Fibroblast of the conjunctiva (primary cell): ENCODE results near the gene PCCA.
"Not testable (repeated sequence)": the region's sequence is repeated elsewhere in the genome, so short reads cannot be mapped to it uniquely, and the experiment has no call there.

Source experiments
- DNase-seq: peaks from one replicate; pipeline ENCODE4 v3.0.0-alpha.2; 2010; ENCODE audit warnings: low read depth

The PCCA gene

DNA sequence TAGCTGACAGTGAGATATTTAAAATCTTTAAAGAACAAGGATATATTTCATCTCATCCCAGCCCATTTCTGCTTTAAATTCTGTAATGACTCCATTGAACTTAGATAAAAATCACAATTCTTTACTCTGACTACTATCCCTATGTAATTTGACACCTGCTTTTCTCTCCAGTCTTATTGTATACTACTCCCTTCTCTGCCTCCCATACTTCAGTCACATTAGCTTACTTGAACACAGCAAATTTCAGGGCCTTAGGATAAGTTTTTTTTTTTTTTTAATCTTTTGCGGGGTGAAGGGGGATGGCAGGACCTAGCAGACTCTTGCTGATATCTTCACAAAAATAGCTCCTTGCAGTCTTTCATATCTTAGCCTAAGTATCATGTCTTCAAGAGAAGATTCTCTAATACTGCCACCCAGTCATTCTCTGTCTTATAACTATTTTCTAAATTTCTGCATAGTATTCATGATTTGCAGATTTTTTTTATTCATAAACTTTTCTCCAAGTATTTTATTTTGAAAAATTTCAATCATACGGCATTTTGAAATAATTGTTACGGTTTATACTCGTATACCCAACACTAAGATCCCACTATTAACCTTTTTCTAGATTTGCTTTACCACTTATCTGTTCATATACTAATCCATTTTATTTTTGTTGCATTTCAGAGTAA, 151.4 kb downstream of the PCCA start:
- DNase-seq, result no peak

GRCh38 chr13:100244431-100244830, 155.5 kb downstream of the PCCA start:
- DNase-seq, result no peak

- no peak for DNase-seq
Observed at GRCh38 chr13:100245104-100245503, 156.2 kb downstream of the PCCA start.

GRCh38 chr13:100247937-100248336, 159.0 kb downstream of the PCCA start:
- no peak for DNase-seq

DNA sequence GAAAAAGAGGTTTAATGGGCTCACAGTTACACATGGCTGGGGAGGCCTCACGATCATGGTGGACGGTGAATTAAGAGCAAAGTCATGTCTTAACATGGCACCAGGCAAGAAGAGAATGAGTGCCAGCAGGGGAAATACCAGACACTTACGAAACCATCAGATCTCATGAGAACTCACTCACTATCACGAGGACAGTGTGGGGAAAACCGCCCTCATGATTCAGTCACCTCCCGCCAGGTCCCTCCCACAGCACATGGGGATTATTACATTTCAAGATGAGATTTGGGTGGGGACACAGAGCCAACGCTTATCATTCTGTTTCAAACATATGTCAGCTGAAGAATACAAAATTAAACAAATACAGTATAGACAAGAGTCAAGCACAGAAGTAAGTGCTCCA, 165.1 kb downstream of the PCCA start:
- DNase-seq, result no peak

GRCh38 chr13:100262404-100262803, 173.5 kb downstream of the PCCA start:
- no peak for DNase-seq

GRCh38 chr13:100266026-100266425, 177.1 kb downstream of the PCCA start:
- no peak for DNase-seq

- DNase-seq, result peak; percentile 68
Observed at GRCh38 chr13:100269837-100270236, 180.9 kb downstream of the PCCA start.

GRCh38 chr13:100273138-100273537, 184.2 kb downstream of the PCCA start:
- DNase-seq, result no peak

GRCh38 chr13:100273552-100273951, 184.7 kb downstream of the PCCA start:
- no peak for DNase-seq

- DNase-seq, result no peak
Observed at GRCh38 chr13:100274942-100275506, 186.1 kb downstream of the PCCA start.

DNA sequence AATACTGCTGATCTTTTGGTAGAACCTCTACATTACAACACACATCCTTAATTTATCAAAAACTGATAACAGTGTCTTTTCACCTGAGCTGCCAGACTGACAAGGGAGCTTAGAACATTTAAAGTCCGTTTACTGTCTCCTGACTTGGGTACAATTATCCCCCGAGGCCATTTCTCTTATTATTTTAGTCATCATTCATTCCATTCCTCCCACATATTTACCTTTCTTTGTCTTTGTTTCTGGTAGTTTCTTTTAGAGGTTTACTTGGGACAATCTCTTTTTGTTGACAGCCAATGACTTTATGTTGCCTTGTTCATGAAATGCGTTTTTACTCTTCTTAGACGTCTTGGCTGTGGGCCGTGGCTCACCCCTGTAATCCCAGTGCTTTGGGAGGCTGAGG, 186.9 kb downstream of the PCCA start:
- DNase-seq, result no peak

GRCh38 chr13:100280681-100281080, 191.8 kb downstream of the PCCA start:
- no peak for DNase-seq

DNA sequence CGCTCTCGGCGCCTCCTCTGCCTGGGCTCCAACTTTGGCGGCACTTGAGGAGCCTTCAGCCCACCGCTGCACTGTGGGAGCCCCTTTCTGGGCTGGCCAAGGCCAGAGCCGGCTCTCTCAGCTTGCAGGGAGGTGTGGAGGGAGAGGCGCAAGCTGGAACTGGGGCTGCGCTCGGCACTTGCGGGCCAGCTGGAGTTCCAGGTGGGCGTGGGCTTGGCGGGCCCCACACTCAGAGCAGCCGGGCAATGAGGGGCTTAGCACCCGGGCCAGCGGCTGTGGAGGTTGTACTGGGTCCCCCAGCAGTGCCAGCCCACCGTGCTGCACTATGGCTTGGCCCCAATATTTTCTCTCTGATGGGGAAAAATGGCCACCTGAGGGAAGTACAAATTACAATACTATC, 193.4 kb downstream of the PCCA start:
- DNase-seq, result not testable (repeated sequence)

GRCh38 chr13:100290165-100290801, 201.4 kb downstream of the PCCA start:
- no peak for DNase-seq

GRCh38 chr13:100291624-100292023, 202.7 kb downstream of the PCCA start:
- no peak for DNase-seq

DNA sequence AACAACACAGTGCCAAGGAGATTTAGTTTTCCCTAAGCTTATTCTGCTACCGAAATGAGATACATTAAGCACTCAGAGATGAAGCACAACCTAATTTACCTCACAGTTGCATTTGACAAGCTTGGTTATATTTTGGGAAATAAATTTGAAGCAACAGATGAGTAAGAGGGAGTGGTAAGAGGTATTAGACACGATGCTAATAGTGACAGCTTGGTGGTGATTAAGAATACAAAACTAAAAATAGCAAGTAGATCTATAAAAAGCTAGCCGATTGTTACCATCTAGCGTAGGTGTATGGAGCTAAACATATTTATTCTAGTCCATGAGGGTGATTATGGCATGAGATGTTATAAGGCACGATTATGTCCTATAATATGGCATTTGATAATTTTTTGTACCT, 208.5 kb downstream of the PCCA start:
- no peak for DNase-seq

GRCh38 chr13:100298116-100298681, 209.3 kb downstream of the PCCA start:
- DNase-seq, result no peak

- DNase-seq, result no peak
Observed at GRCh38 chr13:100298691-100299090, 209.8 kb downstream of the PCCA start.

DNA sequence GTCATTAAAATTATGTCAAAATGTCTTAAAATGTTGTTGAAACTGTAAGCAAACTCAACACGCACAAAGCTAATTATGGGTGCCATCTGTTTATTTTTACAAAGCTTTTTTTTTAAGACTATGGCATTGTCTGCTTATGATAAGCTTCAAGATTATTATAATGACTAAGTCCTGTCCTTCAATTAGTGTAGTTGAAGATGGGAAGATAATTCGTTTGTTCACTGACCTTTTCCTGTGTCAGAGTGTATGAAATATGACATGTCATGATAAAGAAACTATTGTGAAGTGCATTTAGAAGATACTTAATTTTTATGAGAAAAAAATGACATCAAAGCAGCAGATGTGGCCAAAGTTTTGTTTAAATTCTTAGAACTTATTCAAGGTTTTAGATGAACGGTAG, 211.3 kb downstream of the PCCA start:
- DNase-seq, result no peak

DNA sequence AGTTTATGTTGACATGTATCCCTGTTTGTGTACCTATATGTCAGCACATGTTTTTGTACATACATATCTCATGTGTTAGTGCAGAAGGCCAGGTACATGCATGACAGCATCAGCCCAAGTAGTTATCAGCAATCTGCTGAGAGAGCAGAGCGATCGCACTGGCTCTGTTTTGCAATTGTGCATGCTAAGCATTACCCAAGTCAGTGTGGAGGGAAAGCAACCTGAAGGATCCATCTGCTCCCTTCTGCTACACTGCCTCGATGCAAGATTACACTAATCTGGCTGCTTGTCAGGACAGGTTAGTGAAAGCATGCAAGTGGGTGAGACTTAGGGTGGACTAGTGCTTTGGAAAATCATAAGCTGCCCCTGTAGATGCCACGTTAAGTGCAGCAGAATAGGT, 211.8 kb downstream of the PCCA start:
- no peak for DNase-seq

DNA sequence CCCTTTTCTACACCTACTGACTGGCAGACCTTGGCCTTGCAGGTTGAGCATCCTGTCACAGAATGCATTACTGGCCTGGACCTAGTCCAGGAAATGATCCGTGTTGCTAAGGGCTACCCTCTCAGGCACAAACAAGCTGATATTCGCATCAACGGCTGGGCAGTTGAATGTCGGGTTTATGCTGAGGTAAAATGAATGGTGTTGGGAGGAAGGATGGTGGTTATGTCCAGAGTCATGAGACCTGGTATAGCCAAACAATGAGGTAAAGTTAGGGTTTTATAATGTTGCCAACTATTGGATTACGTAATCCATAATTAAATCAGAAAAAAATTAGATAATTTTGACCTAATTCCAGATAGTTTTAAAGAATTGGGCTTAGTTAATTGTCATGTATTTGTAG, 212.5 kb downstream of the PCCA start:
- DNase-seq, result no peak

DNA sequence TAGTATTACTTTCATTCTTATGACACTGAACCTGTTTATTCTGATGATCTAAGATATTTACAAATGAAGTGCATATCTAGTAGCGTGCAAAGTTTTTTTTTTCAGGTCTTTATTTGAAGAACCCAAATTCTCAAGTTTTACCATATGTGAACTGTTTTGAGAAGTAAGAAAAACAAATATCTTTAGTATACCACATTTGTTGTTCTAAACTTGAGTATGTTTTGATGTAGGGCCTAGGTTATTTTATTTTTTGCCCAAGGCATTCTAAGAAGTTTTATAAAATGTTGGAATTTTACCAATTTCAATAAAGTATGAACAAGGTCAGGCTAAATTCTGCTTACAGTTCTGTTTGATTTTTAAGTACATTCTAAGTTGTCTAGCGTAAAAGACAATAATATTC, 213.5 kb downstream of the PCCA start:
- no peak for DNase-seq
